AG04449 (cell line): ENCODE results near the gene GNAL.

Experiments
- CTCF ChIA-PET: fragments of 350-600 bp; formaldehyde crosslinking; extraction: SDS; loops from one replicate; lab custom pipeline; 2021; ENCODE audit warnings: antibody characterized with exemption; lab: Yijun Ruan, JAX
- POLR2A ChIA-PET: fragments of 400-600, 350-600 bp; formaldehyde crosslinking; extraction: SDS; loops from one replicate; lab custom pipeline; 2020; ENCODE audit warnings: antibody characterized with exemption, inconsistent platforms; lab: Yijun Ruan, JAX
- DNase-seq: peaks from one replicate; pipeline ENCODE4 v3.0.0-alpha.2; 2010; ENCODE audit warnings: low read depth, low spot score
- H3K4me3 ChIP-seq: 2 replicates; pipeline ENCODE4 v1.5.1; 2011; ENCODE audit warnings: low read depth, mild to moderate bottlenecking, control low read depth, low read length
- CTCF ChIP-seq: IDR thresholded peaks from one replicate; pipeline ENCODE4 v1.5.1; 2011; ENCODE audit warnings: mild to moderate bottlenecking, moderate library complexity, low read length, control low read depth, inconsistent platforms; ENCODE audit not compliant: insufficient read depth; ENCODE audit errors: missing control alignments

GNAL gene

GRCh38 chr18:11859282-11859830 lies 170.3 kb downstream of the GNAL start:
- ChIA-PET CTCF (interaction anchor here (1.0 kb wide), 1 partner anchor 126 kb away, joined by 3 read pairs; no protein-coding TSS in a partner anchor), POLR2A (no interaction called here)
- DNase-seq = no peak
- no peak for TF ChIP-seq CTCF
- H3K4me3 ChIP-seq = no peak overlapping the region

GRCh38 chr18:11859903-11860407 lies 170.9 kb downstream of the GNAL start:
- TF ChIP-seq CTCF = peak; percentile 6
- peak; percentile 23 for DNase-seq
- ChIA-PET CTCF (no interaction called here), POLR2A (no interaction called here)
- no peak overlapping the region for H3K4me3 ChIP-seq

- ChIA-PET CTCF (no interaction called here), POLR2A (interaction anchor here (0.7 kb wide), 1 partner anchor 38 kb away, joined by 3 read pairs; no protein-coding TSS in a partner anchor)
- no peak overlapping the region for H3K4me3 ChIP-seq
- TF ChIP-seq CTCF = no peak
- no peak for DNase-seq
Observed at GRCh38 chr18:11860594-11861450, 171.8 kb downstream of the GNAL start.

- POLR2A ChIA-PET = no interaction called here
- CTCF ChIA-PET = no interaction called here
- no peak overlapping the region for H3K4me3 ChIP-seq
- DNase-seq = no peak
- TF ChIP-seq CTCF = no peak
Observed at GRCh38 chr18:11861583-11862288, 172.7 kb downstream of the GNAL start.

- DNase-seq = no peak
- no peak for TF ChIP-seq CTCF
- ChIA-PET CTCF (no interaction called here), POLR2A (no interaction called here)
- H3K4me3 ChIP-seq = no peak overlapping the region
Observed at GRCh38 chr18:11862468-11863137, 173.5 kb downstream of the GNAL start.
